Activated naive CD4-positive, alpha-beta T cell (primary cell): ENCODE results near the gene STAMBP.
A peak's percentile ranks its signal among the peaks of the same experiment; 100 is the strongest.
"Not testable (repeated sequence)": the region's sequence is repeated elsewhere in the genome, so short reads cannot be mapped to it uniquely, and the experiment has no call there.

Experiments used
- DNase-seq, 4 experiments: peaks; one replicate each; lab custom pipeline; 2025; lab: John Stamatoyannopoulos, UW

STAMBP gene

DNA sequence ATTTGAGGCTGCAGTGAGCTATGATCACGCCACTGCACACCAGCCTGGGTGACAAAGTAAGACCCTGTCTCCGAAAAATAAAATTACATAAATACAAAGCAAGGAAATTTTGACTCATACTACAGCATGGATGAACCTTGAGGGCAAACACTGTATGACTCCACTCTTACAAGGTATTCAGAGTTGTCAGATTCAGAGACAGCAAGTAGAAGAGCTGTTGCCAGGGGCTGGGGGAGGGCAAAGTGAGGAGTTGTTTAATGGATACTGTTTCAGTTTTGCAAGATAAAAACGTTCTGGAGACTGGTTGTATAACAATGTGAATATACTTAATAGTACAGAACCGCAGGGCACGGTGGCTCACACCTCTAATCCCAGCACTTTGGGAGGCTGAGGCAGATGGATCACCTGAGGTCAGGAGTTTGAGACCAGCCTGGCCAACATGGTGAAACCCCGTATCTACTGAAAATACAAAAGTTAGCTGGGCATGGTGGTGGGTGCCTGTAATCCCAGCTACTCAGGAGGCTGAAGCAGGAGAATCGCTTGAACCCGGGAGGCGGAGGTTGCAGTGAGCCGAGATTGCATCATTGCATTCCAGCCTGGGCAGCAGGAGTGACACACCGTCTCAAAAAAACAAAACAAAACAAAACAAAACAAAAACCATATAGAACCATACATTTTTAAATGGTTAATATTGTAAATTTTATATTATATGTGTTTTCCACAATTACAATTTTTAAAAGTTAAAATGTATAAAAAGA lies 59.0 kb downstream of the STAMBP start:
- not testable (repeated sequence) for DNase-seq

DNA sequence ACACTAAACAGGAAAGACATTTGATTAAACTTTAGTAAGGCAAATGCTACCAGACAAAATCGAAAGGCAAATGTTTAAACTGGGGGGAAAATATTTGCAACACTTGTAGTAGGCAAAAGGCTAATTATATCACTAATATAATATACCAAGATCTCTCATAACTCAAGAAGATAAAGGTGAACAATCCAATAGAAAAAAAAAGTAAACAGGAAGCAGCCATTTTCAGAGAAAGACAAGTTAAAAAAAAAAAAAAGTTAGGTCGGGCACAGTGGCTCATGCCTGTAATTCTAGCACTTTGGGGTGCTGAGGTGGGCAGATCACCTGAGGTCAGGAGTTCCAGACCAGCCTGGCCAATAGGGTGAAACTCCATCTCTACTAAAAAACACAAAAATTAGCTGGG lies 59.6 kb downstream of the STAMBP start:
- no peak for DNase-seq

DNA sequence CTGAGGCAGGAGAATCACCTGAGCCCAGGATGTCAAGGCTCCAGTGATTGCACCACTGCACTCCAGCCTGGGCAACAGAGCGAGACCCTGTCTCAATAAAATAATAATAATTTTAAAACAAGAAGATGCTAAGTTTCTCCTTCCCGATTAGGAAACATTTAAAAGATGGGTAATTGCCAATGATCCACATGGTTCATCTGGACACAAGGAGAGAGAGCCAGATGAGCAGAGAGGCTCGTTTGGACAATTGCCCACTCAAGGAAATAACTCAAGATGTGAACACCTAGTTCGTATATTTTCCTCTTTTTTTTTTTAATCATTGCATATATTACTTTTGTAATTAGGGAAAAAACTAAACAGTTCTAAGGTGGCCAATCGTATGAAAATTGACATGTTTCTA lies 60.4 kb downstream of the STAMBP start:
- DNase-seq: no peak

DNA sequence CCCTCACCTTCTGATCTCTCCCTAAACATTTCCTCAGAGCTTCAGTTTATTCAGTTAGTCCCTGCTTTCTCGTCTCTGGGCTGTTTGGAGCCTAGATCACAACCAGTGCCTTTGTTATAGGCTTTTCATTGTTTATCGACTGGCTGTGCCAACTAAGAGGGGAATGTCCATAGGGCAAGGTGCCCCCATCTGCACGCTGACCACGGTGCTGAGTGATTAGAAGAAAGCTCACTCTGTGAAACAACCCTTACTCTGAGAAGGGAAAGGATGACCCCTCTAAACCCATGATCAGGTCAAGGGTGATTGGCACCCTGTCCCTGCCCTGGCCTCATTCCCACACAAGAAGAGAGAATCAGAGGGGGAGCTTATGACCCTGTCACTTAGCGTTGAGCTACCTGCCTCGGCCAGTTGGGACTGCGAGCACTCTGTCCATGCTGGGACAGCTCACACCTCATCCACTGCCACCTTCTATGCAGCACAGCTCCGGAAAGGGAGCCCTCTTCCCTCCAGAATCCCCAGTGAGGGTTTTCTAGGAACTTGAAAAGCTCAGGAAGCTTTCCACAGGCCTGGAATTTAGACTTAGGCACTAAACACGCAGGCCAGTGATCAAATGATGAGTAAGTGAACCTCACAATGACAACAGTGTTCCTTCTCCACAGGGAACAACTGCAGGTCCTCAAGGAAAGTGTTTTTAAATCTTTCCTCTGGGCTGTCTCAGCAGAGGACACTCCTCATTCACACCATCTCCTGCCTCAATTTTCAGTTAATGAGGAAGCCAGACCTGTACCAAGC lies 61.7 kb downstream of the STAMBP start:
- DNase-seq: no peak

DNA sequence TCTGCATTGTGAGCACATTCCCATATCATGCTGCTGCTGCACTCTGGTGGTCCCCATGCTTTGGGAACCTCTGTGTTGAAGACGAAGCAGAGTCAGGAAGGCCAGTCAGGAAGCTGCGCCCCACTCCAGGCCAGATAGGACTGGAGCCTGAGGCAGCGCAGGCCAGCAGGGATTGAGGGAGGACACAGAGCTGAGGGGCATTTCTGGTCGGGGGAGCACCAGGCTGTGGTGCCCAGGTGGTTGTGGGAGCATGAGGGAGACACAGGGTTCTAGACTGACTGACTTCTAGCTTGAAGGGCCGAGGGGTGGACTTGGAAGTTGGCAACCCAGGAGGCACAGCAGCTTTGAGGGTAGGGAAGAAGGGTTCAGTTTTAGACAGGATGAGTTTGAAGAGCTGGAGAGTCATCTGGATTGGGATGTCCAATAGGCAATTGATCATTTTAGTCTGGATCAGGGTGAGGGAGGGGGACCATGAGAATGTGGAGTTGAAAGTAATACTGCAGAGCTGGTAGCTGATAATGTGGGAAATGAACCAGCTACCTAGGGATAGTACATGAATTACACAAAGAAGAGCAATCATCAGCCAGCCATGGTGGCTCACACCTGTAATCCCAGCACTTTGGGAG lies 62.6 kb downstream of the STAMBP start:
- no peak for DNase-seq

DNA sequence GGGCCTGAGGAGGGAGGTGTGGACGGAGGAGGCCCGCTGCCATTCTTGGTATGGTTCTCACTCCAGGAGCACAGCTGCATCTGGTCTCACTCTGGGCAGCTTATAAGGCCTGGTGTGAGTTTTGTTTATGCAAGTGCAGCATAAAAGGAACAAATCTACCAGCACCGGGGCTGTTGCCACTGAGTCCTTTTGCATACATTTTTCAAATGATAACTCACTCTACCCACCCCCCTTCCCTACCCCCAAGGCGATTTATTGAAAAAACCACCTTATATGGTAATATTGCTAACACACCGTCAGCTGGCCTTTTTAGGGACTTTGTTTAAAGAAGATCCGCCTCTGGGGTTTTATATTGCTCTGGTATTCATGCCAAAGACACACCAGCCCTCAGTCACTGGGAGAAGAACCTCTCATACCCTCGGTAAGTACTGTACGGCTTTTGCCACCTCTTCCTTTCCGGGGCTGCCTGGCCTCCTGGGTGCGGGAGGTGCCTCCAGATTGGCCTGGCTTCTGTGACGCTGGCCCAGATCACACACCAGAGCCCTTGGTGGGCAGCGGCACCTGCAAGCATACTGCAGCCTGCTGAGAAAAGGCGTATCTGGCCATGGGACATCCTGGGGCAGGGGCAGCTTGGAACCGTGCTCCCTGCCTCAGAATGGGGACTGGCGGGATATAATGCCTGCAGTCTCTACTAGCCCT lies 64.0 kb downstream of the STAMBP start, which contains the start of gene ACTG2:
Gene ACTG2, plus strand, starts transcription at position 378 of the 699 bp plus-strand sequence. CDS start 8,304 bp downstream, outside the sequence.
- no peak for DNase-seq

DNA sequence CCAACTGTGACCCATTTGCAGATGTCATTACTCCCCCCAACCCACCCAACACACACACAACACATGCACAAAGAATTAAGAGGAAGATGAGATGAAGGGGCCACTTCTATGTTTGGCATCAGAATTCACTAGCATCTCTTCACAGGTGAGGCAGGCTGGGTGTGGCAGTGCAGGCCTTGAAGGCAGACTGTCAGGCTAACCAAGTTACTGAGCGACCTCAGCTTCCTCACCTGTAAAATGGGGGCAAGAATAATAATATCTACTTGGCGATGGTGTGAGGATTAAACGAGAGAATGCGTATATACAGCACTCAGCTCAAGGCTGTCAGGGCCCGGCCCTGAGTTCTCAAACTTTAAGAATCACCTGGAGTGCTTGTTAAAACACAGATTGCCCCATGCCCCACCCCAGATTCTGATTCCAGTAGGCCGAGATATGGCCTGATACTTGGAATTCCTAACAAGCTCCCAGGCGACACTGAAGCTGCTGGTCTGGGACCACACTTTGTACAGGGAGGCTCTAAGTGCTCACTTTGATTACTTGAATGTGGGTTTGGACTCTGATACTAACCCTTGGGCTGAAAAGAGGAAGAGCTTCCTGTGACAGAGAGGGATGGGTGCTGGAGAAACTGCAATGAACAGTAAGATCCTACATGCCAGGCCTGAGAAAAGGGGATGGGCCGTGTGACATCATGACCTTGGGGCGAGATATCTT lies 65.2 kb downstream of the STAMBP start:
- no peak for DNase-seq

DNA sequence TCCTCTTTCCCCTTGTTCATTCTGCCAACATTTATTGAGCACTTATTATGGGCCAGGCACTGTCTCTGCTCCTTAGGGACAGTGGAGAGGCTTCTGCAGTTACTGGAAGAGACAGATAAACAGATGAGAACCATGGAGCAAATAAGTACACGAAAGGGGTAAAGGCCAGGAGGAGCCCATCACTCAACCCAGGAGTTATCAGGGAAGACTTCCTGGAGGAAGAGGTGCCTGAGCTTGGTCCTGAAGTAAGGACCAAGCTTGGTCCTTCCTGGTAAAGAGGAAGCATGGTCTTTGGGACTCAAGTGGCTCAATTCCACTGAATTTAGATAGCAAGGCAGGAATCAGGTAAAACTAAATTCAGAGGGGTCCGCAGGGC lies 65.7 kb downstream of the STAMBP start:
- no peak for DNase-seq

DNA sequence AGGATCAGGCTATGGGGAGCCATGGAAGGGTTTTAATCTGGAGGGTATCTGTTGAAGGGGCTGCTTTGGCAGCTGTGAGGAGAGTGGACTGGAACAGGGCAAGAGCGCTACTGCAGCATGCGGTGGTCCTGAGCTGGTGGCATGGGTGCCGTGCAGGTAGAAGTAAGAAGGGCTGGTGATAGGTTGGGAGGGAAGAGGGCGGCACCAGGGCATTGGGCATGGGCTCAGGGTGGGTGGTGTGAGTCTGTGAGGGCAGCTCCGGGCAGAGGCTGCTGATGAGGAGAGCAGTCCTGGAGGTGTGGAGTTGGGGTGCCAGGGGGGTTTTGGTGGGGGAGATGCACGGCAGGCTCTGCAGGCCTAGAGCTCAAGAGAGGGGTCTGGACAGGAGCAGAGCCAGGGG lies 66.1 kb downstream of the STAMBP start:
- DNase-seq: no peak

DNA sequence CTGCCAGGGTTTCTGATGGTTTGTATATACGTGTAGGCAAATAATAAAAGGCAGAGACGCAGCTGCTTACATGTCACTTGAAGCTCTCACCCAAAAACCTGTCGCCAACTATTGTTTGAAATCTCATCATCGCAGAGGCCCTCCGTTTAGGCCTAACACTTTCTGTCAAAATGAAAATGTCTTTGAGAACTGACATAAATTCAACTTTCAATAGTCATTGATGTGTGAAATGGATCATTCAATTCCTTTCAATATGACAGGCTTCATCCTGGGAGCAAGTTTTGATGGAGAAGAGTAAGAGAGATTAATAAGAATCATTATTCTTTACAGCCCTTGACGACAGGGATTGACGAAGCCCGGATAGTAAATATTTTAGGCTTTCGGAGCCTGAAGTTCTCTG lies 66.7 kb downstream of the STAMBP start:
- DNase-seq: no peak

DNA sequence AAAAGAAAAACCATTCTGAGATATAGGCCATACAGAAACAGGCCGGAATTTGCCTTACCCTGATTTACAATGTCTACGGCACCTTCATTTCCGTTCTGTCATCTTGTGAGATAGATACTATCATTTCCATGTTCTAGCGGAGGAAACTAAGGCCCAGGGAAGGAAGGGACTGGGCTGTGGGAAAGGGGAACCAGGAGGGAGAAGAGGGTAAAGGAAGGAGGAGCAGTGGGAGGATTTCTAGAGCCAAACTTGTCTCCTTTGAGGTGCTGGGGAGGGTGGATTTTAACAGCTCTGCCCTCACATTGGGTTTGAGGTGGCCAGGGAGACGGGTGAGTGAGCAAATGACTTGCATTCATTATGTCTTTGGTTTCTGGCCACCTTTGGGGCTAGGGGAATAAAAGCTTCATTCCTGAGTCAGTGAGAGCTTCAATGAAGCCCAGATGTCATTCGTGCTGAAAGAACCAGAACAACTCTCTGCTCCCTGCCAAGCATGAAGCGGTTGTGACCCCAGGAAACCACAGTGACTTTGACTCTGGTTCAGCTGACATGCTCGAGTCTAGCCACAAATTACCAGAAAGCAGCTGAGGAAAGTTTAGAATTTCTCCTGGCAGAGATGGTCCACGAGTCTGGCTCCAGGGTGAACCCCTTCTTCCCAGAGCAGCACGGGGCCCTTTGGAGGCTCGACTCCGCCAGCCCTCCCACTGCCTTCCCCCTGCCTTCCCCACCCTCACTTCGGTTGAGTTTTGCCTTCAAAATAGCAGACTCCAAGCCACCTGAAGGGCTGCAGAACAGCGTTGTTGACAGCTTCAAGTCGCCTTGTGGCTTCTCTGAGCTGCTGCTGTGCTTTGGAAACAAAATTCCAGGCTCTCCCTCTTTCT lies 67.8 kb downstream of the STAMBP start:
- peak in 1 of 4 experiments; percentile 10 for DNase-seq

DNA sequence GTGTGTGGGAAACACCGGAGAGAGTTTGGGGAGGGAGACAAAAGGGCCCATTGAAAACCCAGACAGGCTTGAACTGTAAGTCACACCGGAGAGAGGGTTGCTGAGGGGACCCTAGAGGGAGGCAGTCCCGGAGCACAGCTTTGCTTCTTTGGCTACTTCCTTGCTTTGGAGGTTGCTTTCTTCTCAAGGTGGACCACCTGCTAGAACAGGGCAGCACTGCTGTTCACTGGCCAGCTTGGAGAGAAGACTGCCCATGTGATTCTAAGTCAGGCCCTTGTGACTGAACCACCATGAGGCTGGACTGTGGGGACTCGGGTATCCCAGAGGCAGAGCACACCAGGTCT lies 68.5 kb downstream of the STAMBP start:
- DNase-seq: no peak

DNA sequence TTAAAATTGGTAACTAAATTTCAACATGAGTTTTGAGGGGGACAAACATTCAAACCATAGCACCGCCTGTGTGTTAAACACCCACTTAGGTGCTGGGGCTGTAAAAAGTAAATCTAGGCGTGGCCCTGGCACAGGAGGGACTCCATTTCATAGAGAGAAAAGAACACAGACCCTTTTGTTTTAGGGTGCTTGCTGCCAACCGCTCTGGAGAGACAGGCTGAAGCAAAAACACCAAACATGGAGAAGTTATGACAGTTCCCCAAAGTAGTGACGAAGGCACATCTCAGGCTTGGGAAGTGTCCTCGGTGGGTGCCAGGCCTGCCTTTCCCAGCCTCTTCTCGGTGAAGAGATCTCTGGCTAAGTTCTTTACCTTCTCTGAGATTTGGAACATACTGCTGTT lies 69.2 kb downstream of the STAMBP start:
- DNase-seq: no peak

DNA sequence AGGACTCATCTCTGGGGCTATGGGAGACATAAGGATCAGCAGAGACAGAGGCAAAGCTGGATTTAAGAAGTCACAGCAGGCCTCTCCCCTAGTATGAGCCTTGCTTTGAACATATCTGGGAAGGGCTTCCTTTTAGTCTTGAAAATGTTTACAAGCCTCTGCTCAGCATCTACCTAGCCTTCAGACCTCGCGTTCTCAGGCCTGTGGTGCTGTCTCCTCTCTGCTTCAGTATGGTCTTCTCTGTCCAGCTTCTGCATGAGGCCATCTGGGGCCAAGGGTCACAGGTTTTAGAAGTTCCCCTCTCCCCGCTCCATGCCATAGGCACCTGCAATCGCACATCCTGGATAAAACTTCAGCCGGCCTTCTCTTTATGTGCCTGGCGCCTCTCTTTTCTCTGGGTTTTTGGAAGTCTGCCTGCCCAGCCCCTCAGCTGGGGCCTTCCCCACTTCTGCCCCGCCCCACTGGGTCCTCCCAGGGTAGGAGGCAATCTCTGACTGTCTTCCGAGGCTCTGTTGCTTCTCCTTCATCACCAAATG lies 71.1 kb downstream of the STAMBP start:
- DNase-seq: no peak

DNA sequence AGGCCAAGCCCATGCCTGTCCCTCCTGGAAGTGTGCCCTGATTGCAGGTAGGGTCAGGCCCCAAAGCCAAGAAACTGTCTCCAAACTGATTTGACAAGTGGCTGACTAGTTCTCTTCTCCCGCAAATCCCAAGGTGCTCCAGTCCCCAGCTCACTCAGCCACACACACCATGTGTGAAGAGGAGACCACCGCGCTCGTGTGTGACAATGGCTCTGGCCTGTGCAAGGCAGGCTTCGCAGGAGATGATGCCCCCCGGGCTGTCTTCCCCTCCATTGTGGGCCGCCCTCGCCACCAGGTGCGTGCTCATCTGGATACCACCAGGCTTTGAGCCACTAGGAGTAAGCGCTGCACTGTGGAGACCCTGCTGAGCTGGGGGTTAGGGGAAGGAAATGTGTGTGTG lies 72.4 kb downstream of the STAMBP start:
- DNase-seq: no peak

DNA sequence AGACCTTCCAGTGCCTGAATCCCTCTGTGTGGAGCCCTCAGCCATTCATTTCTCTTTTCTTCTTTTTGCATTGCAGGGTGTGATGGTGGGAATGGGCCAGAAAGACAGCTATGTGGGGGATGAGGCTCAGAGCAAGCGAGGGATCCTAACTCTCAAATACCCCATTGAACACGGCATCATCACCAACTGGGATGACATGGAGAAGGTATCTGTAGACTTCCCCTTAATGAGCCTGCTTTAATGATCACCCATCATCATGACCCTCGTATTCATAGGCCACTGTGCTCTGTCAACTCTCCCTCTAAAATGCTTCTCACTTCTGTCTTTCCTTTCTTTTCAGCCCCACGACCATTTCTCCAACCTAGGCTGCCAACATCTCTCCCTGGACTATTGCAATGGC lies 73.5 kb downstream of the STAMBP start:
- DNase-seq: no peak

DNA sequence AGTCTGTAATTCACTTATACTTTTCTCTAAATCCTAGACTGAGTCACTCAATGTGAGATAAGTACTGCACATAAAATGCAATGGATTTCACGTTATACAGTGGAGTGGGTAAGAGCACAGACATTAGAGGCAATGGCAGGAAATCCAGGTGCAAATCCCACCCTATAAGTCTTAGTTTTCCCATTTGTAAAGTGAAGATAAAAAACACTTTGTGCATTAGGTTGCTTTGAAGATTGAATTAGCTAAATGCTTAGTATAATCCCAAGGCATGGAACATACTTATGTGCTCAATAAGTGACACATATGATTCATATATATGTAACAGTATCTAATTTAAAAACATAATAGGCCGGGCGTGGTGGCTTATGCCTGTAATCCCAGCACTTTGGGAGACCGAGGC lies 74.6 kb downstream of the STAMBP start:
- DNase-seq: no peak

DNA sequence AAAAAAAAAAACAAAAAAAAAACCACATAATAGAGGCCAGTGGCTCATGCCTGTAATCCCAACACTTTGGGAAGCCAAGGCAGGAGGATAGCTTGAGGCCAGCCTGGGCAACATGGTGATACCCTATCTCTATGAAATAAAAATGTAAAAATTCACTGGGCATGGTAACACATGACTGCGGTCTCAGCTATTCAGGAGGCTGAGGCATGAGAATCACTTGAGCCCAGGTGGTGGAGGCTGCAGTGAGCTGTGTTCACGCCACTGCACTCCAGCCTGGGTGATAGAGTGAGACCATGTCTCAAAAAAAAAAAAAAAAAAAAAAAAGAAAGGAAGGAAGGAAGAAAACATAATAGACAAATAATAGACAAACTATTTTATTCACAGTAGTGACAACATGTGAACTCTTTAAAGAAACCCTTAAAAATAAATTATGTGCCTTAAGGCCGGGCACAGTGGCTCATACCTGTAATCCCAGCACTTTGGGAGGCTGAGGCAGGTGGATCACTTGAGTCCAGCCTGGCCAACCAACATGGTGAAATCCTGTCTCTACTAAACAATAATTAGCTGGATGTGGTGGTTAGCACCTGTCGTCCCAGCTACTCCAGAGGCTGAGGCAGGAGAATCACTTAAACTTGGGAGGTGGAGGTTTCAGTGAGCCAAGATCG lies 75.3 kb downstream of the STAMBP start:
- DNase-seq: not testable (repeated sequence)

DNA sequence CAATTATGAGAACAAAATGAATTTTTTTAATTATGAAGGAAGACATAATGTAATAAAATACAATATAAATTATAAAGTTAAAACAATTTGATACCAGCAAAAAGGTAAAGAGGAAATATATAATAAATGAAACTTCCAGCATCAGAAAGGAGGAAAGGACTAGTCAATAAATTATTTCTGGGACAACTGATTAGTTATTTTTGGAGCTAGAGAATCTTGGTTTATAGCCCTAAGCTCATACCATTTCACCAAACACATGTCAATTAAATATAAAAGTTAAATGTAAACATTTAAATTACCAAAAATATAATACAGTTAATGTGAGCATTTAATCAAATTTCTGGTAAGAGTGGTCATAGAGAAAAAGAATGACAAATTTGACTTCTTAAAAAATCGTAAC lies 76.2 kb downstream of the STAMBP start:
- DNase-seq: no peak
